Measurements from ENCODE around the gene CCDC90B. TPM values are rescaled to one million over a fixed set of nuclear protein-coding genes. Genes with fewer than 3 reads are reported as not detected.

The CCDC90B gene
- total and polyA plus RNA-seq, 10 of the 15 experiments (the other 5 are each of a cell fraction or from before 2014, with no cell fraction given) = 33.2 to 91.5 (median 59.2) TPM

DNA sequence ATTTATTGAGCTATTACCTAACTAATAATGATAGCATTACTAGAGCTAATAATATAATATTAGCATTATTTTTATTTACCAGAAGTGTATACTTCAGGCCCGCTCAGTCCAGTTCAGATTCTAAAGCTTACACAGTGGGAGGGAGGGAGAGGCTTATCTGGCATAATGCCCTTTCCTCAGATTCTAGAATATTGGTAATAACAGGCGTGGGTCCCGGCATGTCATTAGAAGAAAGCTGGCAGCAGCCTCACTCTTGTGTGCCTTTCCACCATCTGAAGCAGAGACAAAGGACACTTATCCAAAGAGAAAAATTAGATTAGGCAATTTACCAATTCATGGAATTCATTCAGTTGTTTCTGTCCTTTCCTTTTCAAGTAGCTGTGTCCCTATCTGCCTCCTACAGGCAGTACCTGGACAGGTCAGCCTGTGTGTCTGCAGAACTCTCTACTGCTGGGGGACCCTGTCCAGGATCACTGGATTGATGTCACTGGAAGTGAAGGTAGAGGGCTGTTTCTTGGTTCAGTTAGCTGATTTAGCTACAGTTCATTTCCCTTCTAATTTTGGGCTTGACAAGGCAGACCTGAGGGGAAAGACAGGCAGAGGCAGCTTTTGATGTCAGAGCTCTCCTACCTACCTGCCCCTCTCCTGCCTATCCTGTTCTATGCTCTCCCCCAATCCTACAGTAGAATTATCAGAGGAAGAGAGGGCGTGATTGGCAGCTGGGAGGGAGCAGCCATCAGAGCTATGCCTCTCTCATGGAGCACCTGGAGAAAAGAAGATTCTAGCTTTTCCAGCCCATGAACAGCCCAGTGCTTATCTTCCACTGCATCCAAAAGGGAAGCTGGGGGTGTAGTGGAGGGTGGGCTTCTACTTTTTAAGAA is 20.3 kb upstream of the CCDC90B start:
- ChIA-PET SMC1A (ENCODE audit: uncharacterized antibody, unreplicated experiment) (interaction anchor here (0.7 to 1.4 kb wide), 5 partner anchors 9 to 439 kb away, joined by 3 to 5 read pairs (median 3); no protein-coding TSS in a partner anchor), RAD21 (ENCODE audit: unreplicated experiment) (no interaction called here), POLR2A (no interaction called here), CTCF (interaction anchor here (0.6 to 6.7 kb wide), 5 partner anchors 13 to 439 kb away, joined by 3 to 61 read pairs (median 3); no protein-coding TSS in a partner anchor)
- H4K20me1 ChIP-seq (ENCODE audit: control insufficient read depth, insufficient read depth) = no peaks in the 10 kb centered on the region
- no peak overlapping the region for H3K9ac ChIP-seq (ENCODE audit: control insufficient read depth, insufficient read depth, low read length)
- no peaks in the 10 kb centered on the region for H3K4me1 ChIP-seq (ENCODE audit: control insufficient read depth, insufficient read depth, low read length)
- TF ChIP-seq, protein P1, sequence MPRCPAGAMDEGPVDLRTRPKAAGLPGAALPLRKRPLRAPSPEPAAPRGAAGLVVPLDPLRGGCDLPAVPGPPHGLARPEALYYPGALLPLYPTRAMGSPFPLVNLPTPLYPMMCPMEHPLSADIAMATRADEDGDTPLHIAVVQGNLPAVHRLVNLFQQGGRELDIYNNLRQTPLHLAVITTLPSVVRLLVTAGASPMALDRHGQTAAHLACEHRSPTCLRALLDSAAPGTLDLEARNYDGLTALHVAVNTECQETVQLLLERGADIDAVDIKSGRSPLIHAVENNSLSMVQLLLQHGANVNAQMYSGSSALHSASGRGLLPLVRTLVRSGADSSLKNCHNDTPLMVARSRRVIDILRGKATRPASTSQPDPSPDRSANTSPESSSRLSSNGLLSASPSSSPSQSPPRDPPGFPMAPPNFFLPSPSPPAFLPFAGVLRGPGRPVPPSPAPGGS (IDR thresholded peaks at IDR 0.05; ENCODE audit: borderline replicate concordance, insufficient read depth, low read depth, low read length, poor library complexity, severe bottlenecking) = no peak
- no peak for TF ChIP-seq NFXL1 (IDR thresholded peaks at IDR 0.05; ENCODE audit: borderline replicate concordance)
- TF ChIP-seq SREBF1 (IDR thresholded peaks at IDR 0.05; ENCODE audit: low read length) = no peak
- TF ChIP-seq SRF (IDR thresholded peaks at IDR 0.05; ENCODE audit: low read depth in 2 of 2, low read length in 2 of 2) = no peak
- no peak for TF ChIP-seq CHD2 (IDR thresholded peaks at IDR 0.05; ENCODE audit: borderline replicate concordance, low read depth, low read length)
- no peak for TF ChIP-seq ZSCAN29 (IDR thresholded peaks at IDR 0.05)
- no peak for TF ChIP-seq ZBTB40 (IDR thresholded peaks at IDR 0.05; ENCODE audit: borderline replicate concordance)
- TF ChIP-seq FOXK2 (IDR thresholded peaks at IDR 0.05) = no peak
- in situ Hi-C loops (cut with MboI) (no loop called here), intact Hi-C loops (cut with micrococcal nuclease; ENCODE audit: unreplicated experiment) (loop anchor here (5.0 kb wide), 1 partner anchor 36 kb away; no protein-coding TSS in a partner anchor)
- no peak overlapping the region for H3K4me2 ChIP-seq (ENCODE audit: control insufficient read depth, insufficient read depth)
- ATAC-seq = peak; percentile 38; the same call in 1 of the 3 replicates
- WGBS (ENCODE audit: insufficient coverage, insufficient replicate concordance, low lambda C conversion rate, missing lambda C conversion rate) = 46% methylated on average over 4 of the region's 4 CpGs
- no peaks in the 10 kb centered on the region for H3K36me3 ChIP-seq (ENCODE audit: control insufficient read depth in 2 of 2, insufficient read depth in 2 of 2, low read length in 1 of 2)
- DNase-seq (ENCODE audit: low read depth, low spot score) = no peak
- H3K27ac ChIP-seq (ENCODE audit: control insufficient read depth, insufficient read depth) = no peak overlapping the region
- no peak overlapping the region for H3K4me3 ChIP-seq
- FAIRE-seq = no peak
- H3K9me3 ChIP-seq (replicated peaks; ENCODE audit: control insufficient read depth, insufficient read depth, low read length) = no peaks in the 10 kb centered on the region
- H2AFZ ChIP-seq (ENCODE audit: control insufficient read depth, low read depth, low read length) = no peak overlapping the region
- BruUV-seq (replicated peaks) = no TSS peak
- H3K79me2 ChIP-seq (ENCODE audit: control insufficient read depth, insufficient read depth, low read length) = no peaks in the 10 kb centered on the region
- no peaks in the 10 kb centered on the region for H3K27me3 ChIP-seq (replicated peaks in 1 of 2; ENCODE audit: control insufficient read depth in 2 of 2, insufficient read depth in 2 of 2, low read length in 1 of 2)
